Erythroblast (primary cell): ENCODE measurements around the gene MPPED1.

Source experiments
- GATA1 ChIP-seq: IDR thresholded peaks from 2 replicates; pipeline ENCODE4 v1.6.1; 2011; ENCODE audit warnings: low read depth, mild to moderate bottlenecking, control low read depth, low read length, moderate library complexity
- POLR2A ChIP-seq: IDR thresholded peaks from 2 replicates; pipeline ENCODE4 v1.6.1; 2011; ENCODE audit warnings: mild to moderate bottlenecking, low read length

DNA sequence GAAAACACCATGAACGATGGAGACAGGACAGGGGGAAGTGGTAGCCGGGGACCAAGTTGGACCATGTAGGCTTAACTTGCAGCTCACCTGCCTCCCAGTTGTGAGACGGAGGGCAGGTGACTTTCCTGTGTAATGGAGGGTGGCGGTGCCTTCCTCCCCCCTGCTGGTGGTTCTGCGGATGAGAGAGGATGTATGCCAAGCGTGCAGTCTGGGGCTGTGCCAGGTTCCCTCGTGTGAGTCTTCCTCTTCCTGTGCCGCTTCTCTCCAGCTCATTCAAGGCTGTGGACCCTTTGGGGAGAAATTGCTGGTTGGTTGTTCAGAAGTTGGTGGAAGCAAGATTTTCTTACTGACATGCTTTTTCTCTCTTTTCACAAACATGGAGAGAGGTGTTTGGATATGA is 35.1 kb downstream of the MPPED1 start:
- TF ChIP-seq POLR2A (no peak), GATA1 (no peak)
